HG03378 (cell line): ENCODE measurements around the gene MID1.

ENCODE experiments used
- ATAC-seq: cut with Tn5 transposase; IDR thresholded peaks from one replicate; pipeline ENCODE4 v1.9.1; 2021; ENCODE audit warnings: mild to moderate bottlenecking, moderate library complexity; ENCODE audit not compliant: unreplicated experiment

The MID1 gene

GRCh38 chrX:10620121-10620699 is at the start of gene MID1:
Gene MID1 (minus strand): TSS chrX:10620585. CDS start chrX:10567547, 53,038 bp downstream.
- no peak for ATAC-seq

GRCh38 chrX:10667143-10667542 is 46.8 kb upstream of the MID1 start:
- no peak for ATAC-seq

- no peak for ATAC-seq
Observed at GRCh38 chrX:10666102-10666501, 45.7 kb upstream of the MID1 start.

- ATAC-seq, result no peak
Observed at GRCh38 chrX:10665681-10666080, 45.3 kb upstream of the MID1 start.

GRCh38 chrX:10660171-10660570 is 39.8 kb upstream of the MID1 start:
- no peak for ATAC-seq

- no peak for ATAC-seq
Observed at GRCh38 chrX:10656214-10656613, 35.8 kb upstream of the MID1 start.

- ATAC-seq, result no peak
Observed at GRCh38 chrX:10654960-10655359, 34.6 kb upstream of the MID1 start.

GRCh38 chrX:10653302-10653701 is 32.9 kb upstream of the MID1 start:
- no peak for ATAC-seq

GRCh38 chrX:10649265-10649664 is 28.9 kb upstream of the MID1 start:
- ATAC-seq, result no peak

- no peak for ATAC-seq
Observed at GRCh38 chrX:10648614-10649013, 28.2 kb upstream of the MID1 start.

GRCh38 chrX:10636851-10637250 is 16.5 kb upstream of the MID1 start:
- no peak for ATAC-seq

- no peak for ATAC-seq
Observed at GRCh38 chrX:10636337-10636736, 16.0 kb upstream of the MID1 start.

- no peak for ATAC-seq
Observed at GRCh38 chrX:10634392-10635161, 14.2 kb upstream of the MID1 start.

- ATAC-seq, result no peak
Observed at GRCh38 chrX:10633722-10634121, 13.3 kb upstream of the MID1 start.

GRCh38 chrX:10631416-10632145 is 11.2 kb upstream of the MID1 start:
- ATAC-seq, result no peak

- no peak for ATAC-seq
Observed at GRCh38 chrX:10630320-10630719, 9.9 kb upstream of the MID1 start.

GRCh38 chrX:10629905-10630304 is 9.5 kb upstream of the MID1 start:
- ATAC-seq, result no peak

- no peak for ATAC-seq
Observed at GRCh38 chrX:10628906-10629305, 8.5 kb upstream of the MID1 start.

- no peak for ATAC-seq
Observed at GRCh38 chrX:10622197-10622596, 1.8 kb upstream of the MID1 start.

GRCh38 chrX:10619425-10620046 is 849 bp downstream of the MID1 start:
- no peak for ATAC-seq

GRCh38 chrX:10618961-10619360 is 1.4 kb downstream of the MID1 start:
- no peak for ATAC-seq

GRCh38 chrX:10617999-10618351 is 2.4 kb downstream of the MID1 start:
- ATAC-seq, result no peak
